G401.6 (cell line): Measurements from ENCODE around the gene LHX8.
"Not testable (repeated sequence)": the region's sequence is repeated elsewhere in the genome, so short reads cannot be mapped to it uniquely, and the experiment has no call there.

Experiments
- FAIRE-seq: peaks from 2 replicates; lab custom pipeline; 2012; peaks lifted over from hg19 to GRCh38; lab: Jason Lieb, UNC

LHX8 gene

GRCh38 chr1:75133750-75134646 is at the start of gene LHX8:
TSS of gene LHX8 (plus strand) at chr1:75134388. CDS start at chr1:75136615, 2,227 bp downstream.
- FAIRE-seq = no peak

- no peak for FAIRE-seq
Measured at GRCh38 chr1:75085931-75086330, 48.3 kb upstream of the LHX8 start.

GRCh38 chr1:75087278-75087677 is 46.9 kb upstream of the LHX8 start:
- FAIRE-seq = no peak

GRCh38 chr1:75092141-75092540 is 42.0 kb upstream of the LHX8 start:
- FAIRE-seq = no peak

- FAIRE-seq = no peak
Measured at GRCh38 chr1:75097654-75098053, 36.5 kb upstream of the LHX8 start.

GRCh38 chr1:75099581-75099980 is 34.6 kb upstream of the LHX8 start:
- no peak for FAIRE-seq

- FAIRE-seq = no peak
Measured at GRCh38 chr1:75100481-75101092, 33.6 kb upstream of the LHX8 start.

- FAIRE-seq = not testable (repeated sequence)
Measured at GRCh38 chr1:75112362-75112951, 21.7 kb upstream of the LHX8 start.

GRCh38 chr1:75115654-75116053 is 18.5 kb upstream of the LHX8 start:
- FAIRE-seq = no peak

GRCh38 chr1:75123756-75124155 is 10.4 kb upstream of the LHX8 start:
- no peak for FAIRE-seq

GRCh38 chr1:75124510-75124909 is 9.7 kb upstream of the LHX8 start:
- FAIRE-seq = no peak

- FAIRE-seq = no peak
Measured at GRCh38 chr1:75125161-75125726, 8.9 kb upstream of the LHX8 start.

GRCh38 chr1:75126611-75127101 is 7.5 kb upstream of the LHX8 start:
- no peak for FAIRE-seq

GRCh38 chr1:75127916-75128717 is 6.1 kb upstream of the LHX8 start:
- FAIRE-seq = no peak

- FAIRE-seq = no peak
Measured at GRCh38 chr1:75129660-75129982, 4.6 kb upstream of the LHX8 start.

- FAIRE-seq = no peak
Measured at GRCh38 chr1:75129983-75130789, 4.0 kb upstream of the LHX8 start.

GRCh38 chr1:75130865-75131564 is 3.2 kb upstream of the LHX8 start:
- FAIRE-seq = no peak

- no peak for FAIRE-seq
Measured at GRCh38 chr1:75131565-75132241, 2.5 kb upstream of the LHX8 start.

- no peak for FAIRE-seq
Measured at GRCh38 chr1:75132242-75132811, 1.9 kb upstream of the LHX8 start.
